HEK293 (cell line): ENCODE data around the gene SGMS1.

Experiments
- CTCF ChIP-seq: fragments of 450-650 bp; formaldehyde crosslinking; IDR thresholded peaks from 2 replicates; pipeline ENCODE4 v1.5.1; 2016; ENCODE audit warnings: missing biosample characterization, missing genetic modification characterization
- GLIS2 ChIP-seq: fragments of 450-650 bp; formaldehyde crosslinking; IDR thresholded peaks from 2 replicates; pipeline ENCODE4 v1.5.1; 2016; ENCODE audit warnings: missing biosample characterization, missing genetic modification characterization
- HOXC10 ChIP-seq: sonication (generic); formaldehyde crosslinking; IDR thresholded peaks from 2 replicates; pipeline ENCODE4 v1.8.1; 2023; ENCODE audit warnings: mild to moderate bottlenecking, missing genetic modification reagents
- PRDM6 ChIP-seq: fragments of 450-650 bp; formaldehyde crosslinking; IDR thresholded peaks from 2 replicates; pipeline ENCODE4 v1.5.1; 2017; ENCODE audit warnings: missing biosample characterization, missing genetic modification characterization
- ZBTB26 ChIP-seq: fragments of 450-650 bp; formaldehyde crosslinking; optimal IDR thresholded peaks from 2 replicates; pipeline ENCODE3; 2016; ENCODE audit warnings: missing biosample characterization, mild to moderate bottlenecking, missing genetic modification characterization
- ZBTB7A ChIP-seq: fragments of 450-650 bp; formaldehyde crosslinking; IDR thresholded peaks from 2 replicates; pipeline ENCODE4 v1.5.1; 2016; ENCODE audit warnings: low read depth, missing biosample characterization, missing genetic modification characterization
- ZNF121 ChIP-seq: fragments of 450-650 bp; formaldehyde crosslinking; IDR thresholded peaks from 2 replicates; pipeline ENCODE4 v1.5.1; 2016; ENCODE audit warnings: missing biosample characterization, missing genetic modification characterization
- ZNF24 ChIP-seq: fragments of 450-650 bp; formaldehyde crosslinking; IDR thresholded peaks from 2 replicates; pipeline ENCODE4 v1.5.1; 2016; ENCODE audit warnings: missing biosample characterization, missing genetic modification characterization
- ZNF398 ChIP-seq: fragments of 450-650 bp; formaldehyde crosslinking; IDR thresholded peaks from 2 replicates; pipeline ENCODE4 v1.5.1; 2017; ENCODE audit warnings: missing biosample characterization, missing genetic modification characterization
- ZNF501 ChIP-seq: fragments of 450-650 bp; formaldehyde crosslinking; IDR thresholded peaks from 2 replicates; pipeline ENCODE4 v1.5.1; 2016; ENCODE audit warnings: missing biosample characterization, missing genetic modification characterization
- ZNF561 ChIP-seq: fragments of 450-650 bp; IDR thresholded peaks from 2 replicates; pipeline ENCODE4 v1.5.1; 2018; ENCODE audit warnings: missing biosample characterization, missing genetic modification characterization, borderline replicate concordance
- ZNF624 ChIP-seq: fragments of 450-650 bp; formaldehyde crosslinking; IDR thresholded peaks from 2 replicates; pipeline ENCODE4 v1.5.1; 2017; ENCODE audit warnings: missing biosample characterization, missing genetic modification characterization
- ZXDB ChIP-seq: fragments of 450-650 bp; formaldehyde crosslinking; IDR thresholded peaks from 2 replicates; pipeline ENCODE4 v1.5.1; 2016; ENCODE audit warnings: missing biosample characterization, missing genetic modification characterization

GRCh38 chr10:50315424-50315823 is 308.3 kb downstream of the SGMS1 start:
- TF ChIP-seq ZBTB7A (tag by site-specific recombination) (no peak), ZNF624 (no peak), ZNF24 (tag by site-specific recombination) (no peak), CTCF (tag by site-specific recombination) (no peak), GLIS2 (tag by site-specific recombination) (no peak), ZNF398 (tag by site-specific recombination) (no peak), PRDM6 (tag by site-specific recombination) (no peak), ZBTB26 (tag by site-specific recombination) (no peak), HOXC10 (no peak), ZXDB (tag by site-specific recombination) (no peak), ZNF501 (tag by site-specific recombination) (no peak), ZNF121 (tag by site-specific recombination) (no peak), ZNF561 (tag by site-specific recombination) (no peak)
